22Rv1 (cell line): Measurements from ENCODE around the gene TTC9.

Experiments
- CTCF ChIP-seq: fragments of 450-650 bp; IDR thresholded peaks from 2 replicates; pipeline ENCODE4 v1.5.1; 2017; ENCODE audit warnings: mild to moderate bottlenecking
- ZFX ChIP-seq: fragments of 450-650 bp; IDR thresholded peaks from 2 replicates; pipeline ENCODE4 v1.6.1; 2017; ENCODE audit warnings: antibody characterized with exemption, borderline replicate concordance

GRCh38 chr14:70666361-70666686, 24.6 kb downstream of the TTC9 start:
- TF ChIP-seq CTCF (no peak), ZFX (no peak)
